Measurements from ENCODE around the gene ZNF358.

GRCh38 chr19:7497292-7497691 lies 18.6 kb upstream of the ZNF358 start:
- TF ChIP-seq, protein P1, sequence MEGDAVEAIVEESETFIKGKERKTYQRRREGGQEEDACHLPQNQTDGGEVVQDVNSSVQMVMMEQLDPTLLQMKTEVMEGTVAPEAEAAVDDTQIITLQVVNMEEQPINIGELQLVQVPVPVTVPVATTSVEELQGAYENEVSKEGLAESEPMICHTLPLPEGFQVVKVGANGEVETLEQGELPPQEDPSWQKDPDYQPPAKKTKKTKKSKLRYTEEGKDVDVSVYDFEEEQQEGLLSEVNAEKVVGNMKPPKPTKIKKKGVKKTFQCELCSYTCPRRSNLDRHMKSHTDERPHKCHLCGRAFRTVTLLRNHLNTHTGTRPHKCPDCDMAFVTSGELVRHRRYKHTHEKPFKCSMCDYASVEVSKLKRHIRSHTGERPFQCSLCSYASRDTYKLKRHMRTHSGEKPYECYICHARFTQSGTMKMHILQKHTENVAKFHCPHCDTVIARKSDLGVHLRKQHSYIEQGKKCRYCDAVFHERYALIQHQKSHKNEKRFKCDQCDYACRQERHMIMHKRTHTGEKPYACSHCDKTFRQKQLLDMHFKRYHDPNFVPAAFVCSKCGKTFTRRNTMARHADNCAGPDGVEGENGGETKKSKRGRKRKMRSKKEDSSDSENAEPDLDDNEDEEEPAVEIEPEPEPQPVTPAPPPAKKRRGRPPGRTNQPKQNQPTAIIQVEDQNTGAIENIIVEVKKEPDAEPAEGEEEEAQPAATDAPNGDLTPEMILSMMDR (conservative IDR thresholded peaks at IDR 0.05 in 1 of 2, IDR thresholded peaks at IDR 0.05 in 1 of 2; ENCODE audit: extremely low read depth in 1 of 2, insufficient read depth in 1 of 2, low read depth in 1 of 2, low read length in 2 of 2) = no peak
- no peak for TF ChIP-seq EZH2 (IDR thresholded peaks at IDR 0.05; ENCODE audit: borderline replicate concordance, low read length)
